Neuronal stem cell (in vitro differentiated cells): Measurements from ENCODE around the gene LRRTM3. TPM values are rescaled to one million over a fixed set of nuclear protein-coding genes. Genes with fewer than 3 reads are reported as not detected.

ENCODE experiments used
- DNase-seq: peaks from one replicate; pipeline ENCODE4 v3.0.0-alpha.2; 2013; ENCODE audit warnings: low spot score
- H2AFZ ChIP-seq: one replicate; pipeline ENCODE4 v1.6.1; 2013; ENCODE audit warnings: mild to moderate bottlenecking, low read length, inconsistent platforms
- H2AK5ac ChIP-seq: 2 replicates; pipeline ENCODE4 v1.6.1; 2013; ENCODE audit warnings: low read depth, mild to moderate bottlenecking, inconsistent platforms, low read length, moderate library complexity, mixed read lengths
- H2BK120ac ChIP-seq: 2 replicates; pipeline ENCODE4 v1.6.1; 2013; ENCODE audit warnings: low read depth, mild to moderate bottlenecking, inconsistent platforms, low read length, moderate library complexity, mixed read lengths
- H2BK12ac ChIP-seq: one replicate; pipeline ENCODE4 v1.6.1; 2013; ENCODE audit warnings: low read length, inconsistent platforms
- H2BK15ac ChIP-seq: 2 replicates; pipeline ENCODE4 v1.6.1; 2013; ENCODE audit warnings: mild to moderate bottlenecking, low read length, inconsistent platforms, mixed read lengths
- H2BK5ac ChIP-seq: one replicate; pipeline ENCODE4 v1.6.1; 2013; ENCODE audit warnings: inconsistent platforms, mild to moderate bottlenecking, low read length, moderate library complexity
- H3K14ac ChIP-seq: one replicate; pipeline ENCODE4 v1.6.1; 2013; ENCODE audit warnings: low read length, inconsistent platforms
- H3K18ac ChIP-seq: 2 replicates; pipeline ENCODE4 v1.6.1; 2013; ENCODE audit warnings: low read length, inconsistent platforms
- H3K23ac ChIP-seq: 2 replicates; pipeline ENCODE4 v1.6.1; 2013; ENCODE audit warnings: low read depth, mild to moderate bottlenecking, mixed read lengths, low read length, inconsistent platforms; ENCODE audit not compliant: poor library complexity
- H3K27ac ChIP-seq: replicated peaks from 3 replicates; pipeline ENCODE4 v1.5.1; 2013; ENCODE audit warnings: low read length, inconsistent platforms
- H3K27me3 ChIP-seq, 3 experiments: 2 replicates each; pipeline ENCODE4 v1.6.1; 2013; ENCODE audit warnings: low read length in 3 of 3, mild to moderate bottlenecking in 2 of 3, inconsistent platforms in 1 of 3, low read depth in 1 of 3, mixed read lengths in 1 of 3, moderate library complexity in 1 of 3; ENCODE audit not compliant: control insufficient read depth in 3 of 3, insufficient read depth in 3 of 3
- H3K36me3 ChIP-seq, 2 donors: replicated peaks in 1 of 2; 2 replicates each; pipeline ENCODE4 v1.6.1; 2013; ENCODE audit warnings: low read length in 2 of 2; ENCODE audit not compliant: control insufficient read depth in 2 of 2, insufficient read depth in 2 of 2
- H3K4ac ChIP-seq: 2 replicates; pipeline ENCODE4 v1.6.1; 2013; ENCODE audit warnings: inconsistent platforms, mild to moderate bottlenecking, low read length, moderate library complexity
- H3K4me1 ChIP-seq, 2 donors: 1 replicate in 1 of 2; 2 replicates in 1 of 2; pipeline ENCODE4 v1.6.1; 2013; ENCODE audit warnings: low read length in 2 of 2, low read depth in 1 of 2; ENCODE audit not compliant: control insufficient read depth in 2 of 2, insufficient read depth in 1 of 2
- H3K4me2 ChIP-seq: one replicate; pipeline ENCODE4 v1.6.1; 2013; ENCODE audit warnings: mild to moderate bottlenecking, low read length, inconsistent platforms; ENCODE audit not compliant: insufficient read depth, poor library complexity, severe bottlenecking
- H3K4me3 ChIP-seq, 2 donors: 2 replicates each; pipeline ENCODE4 v1.5.1; 2013; ENCODE audit warnings: low read length in 2 of 2, mild to moderate bottlenecking in 2 of 2, inconsistent platforms in 1 of 2, moderate library complexity in 1 of 2
- H3K79me1 ChIP-seq: one replicate; pipeline ENCODE4 v1.6.1; 2013; ENCODE audit warnings: low read depth, mild to moderate bottlenecking, inconsistent platforms, low read length, moderate library complexity
- H3K9ac ChIP-seq: one replicate; pipeline ENCODE4 v1.6.1; 2013; ENCODE audit warnings: mild to moderate bottlenecking, low read depth, low read length, inconsistent platforms; ENCODE audit not compliant: poor library complexity
- H3K9me3 ChIP-seq, 2 donors: replicated peaks in 1 of 2; 2 replicates each; pipeline versions ENCODE3 to v1.6.1; 2013; ENCODE audit warnings: low read length in 2 of 2, mild to moderate bottlenecking in 2 of 2, inconsistent platforms in 1 of 2, low read depth in 1 of 2, mixed read lengths in 1 of 2, moderate library complexity in 1 of 2; ENCODE audit not compliant: control insufficient read depth in 2 of 2, insufficient read depth in 1 of 2
- H4K8ac ChIP-seq: one replicate; pipeline ENCODE4 v1.6.1; 2013; ENCODE audit warnings: low read depth, mild to moderate bottlenecking, inconsistent platforms, low read length, moderate library complexity
- H4K91ac ChIP-seq: one replicate; pipeline ENCODE4 v1.6.1; 2013; ENCODE audit warnings: low read length, low read depth, mild to moderate bottlenecking, inconsistent platforms; ENCODE audit not compliant: poor library complexity
- WGBS, 2 donors: extraction: QIAGEN DNeasy Blood & Tissue Kit; methylation state at CpG; one replicate each; pipeline ENCODE4 v1.1.7; 2013; ENCODE audit warnings: missing lambda C conversion rate in 2 of 2, mixed read lengths in 1 of 2; ENCODE audit not compliant: insufficient read length in 2 of 2, insufficient replicate concordance in 1 of 2; ENCODE audit errors: extremely low coverage in 2 of 2; 5-methylcytosine and 5-hydroxymethylcytosine counted together
- polyA plus RNA-seq, 2 experiments: library from polyadenylated mRNA; stranded (reverse); fragments of 200-250 nt; gene quantifications; one replicate each; pipeline ENCODE4 v1.2.3, GENCODE V29; 2013

Gene LRRTM3
- polyA plus RNA-seq (2013, experiment 1 of 2), result 0.04 TPM
- polyA plus RNA-seq (2013, experiment 2 of 2), result 0.03 TPM

DNA sequence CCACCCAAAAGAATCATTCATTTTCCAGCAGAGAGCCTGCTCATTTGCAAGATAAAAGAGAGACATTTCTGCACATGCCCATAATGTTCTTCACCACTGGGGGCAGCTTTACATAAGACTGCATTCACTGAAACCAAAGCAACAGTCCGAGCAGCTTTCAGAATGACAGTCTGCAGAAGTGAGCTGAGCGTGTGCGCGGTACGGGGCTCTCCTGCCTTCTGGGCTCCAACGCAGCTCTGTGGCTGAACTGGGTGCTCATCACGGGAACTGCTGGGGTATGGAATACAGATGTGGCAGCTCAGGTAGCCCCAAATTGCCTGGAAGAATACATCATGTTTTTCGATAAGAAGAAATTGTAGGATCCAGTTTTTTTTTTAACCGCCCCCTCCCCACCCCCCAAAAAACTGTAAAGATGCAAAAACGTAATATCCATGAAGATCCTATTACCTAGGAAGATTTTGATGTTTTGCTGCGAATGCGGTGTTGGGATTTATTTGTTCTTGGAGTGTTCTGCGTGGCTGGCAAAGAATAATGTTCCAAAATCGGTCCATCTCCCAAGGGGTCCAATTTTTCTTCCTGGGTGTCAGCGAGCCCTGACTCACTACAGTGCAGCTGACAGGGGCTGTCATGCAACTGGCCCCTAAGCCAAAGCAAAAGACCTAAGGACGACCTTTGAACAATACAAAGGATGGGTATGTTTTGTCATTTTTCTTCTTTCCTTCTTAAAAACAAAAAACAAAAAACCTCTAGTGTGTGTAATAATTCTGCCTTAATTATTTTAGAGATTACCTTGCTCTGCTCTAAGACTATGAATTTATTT is at the start of gene LRRTM3:
Gene LRRTM3 (plus strand): TSS at position 141 of the 820 bp plus-strand sequence.
- Histone ChIP-seq H3K4me3 (peak within 1 kb of the TSS; percentile 47 to 62), H3K14ac (no peak within 1 kb of the TSS), H2BK15ac (no peak within 1 kb of the TSS)

DNA sequence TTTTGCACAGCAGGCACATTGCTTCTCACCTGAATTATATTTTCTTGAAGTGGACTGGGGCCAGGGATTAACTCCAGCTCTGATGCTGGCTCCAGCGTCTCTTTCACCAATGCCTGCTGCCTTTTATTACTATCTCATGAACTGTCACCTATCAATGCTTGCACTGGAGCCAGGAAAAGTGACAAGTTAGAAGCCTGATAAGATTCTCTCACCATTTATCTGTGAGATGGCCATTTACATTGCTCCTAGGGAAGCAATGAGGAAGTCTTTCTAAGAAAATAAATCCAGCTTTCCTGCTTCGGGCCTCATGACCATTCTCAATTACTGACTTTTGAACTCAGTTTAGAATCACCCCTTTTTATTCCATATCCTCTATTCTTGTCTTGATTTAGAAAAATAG is 48.5 kb upstream of the LRRTM3 start:
- Histone ChIP-seq H3K9me3 (no peaks in the 10 kb centered on the region), H3K18ac (no peak overlapping the region), H2BK120ac (no peak overlapping the region), H4K8ac (no peak overlapping the region), H3K27ac (no peak overlapping the region), H3K4me1 (no peaks in the 10 kb centered on the region), H3K4ac (no peak overlapping the region), H3K36me3 (no peaks in the 10 kb centered on the region), H2BK12ac (no peak overlapping the region), H3K27me3 (peaks cover 0 to 16% (median 0%) of the 10 kb centered on the region in 3 experiments), H4K91ac (no peak overlapping the region), H3K79me1 (no peaks in the 10 kb centered on the region), H3K23ac (no peak overlapping the region), H3K4me2 (no peak overlapping the region), H3K14ac (no peak overlapping the region), H3K9ac (no peak overlapping the region), H2AFZ (no peak overlapping the region), H3K4me3 (no peak overlapping the region), H2BK15ac (no peak overlapping the region), H2BK5ac (no peak overlapping the region), H2AK5ac (no peak overlapping the region)
- DNase-seq, result no peak
- WGBS, 2 donors, result no CpG with 5 or more reads among the region's 2 CpGs

More for the DNA sequence above, at the start of gene LRRTM3:
- Histone ChIP-seq H3K4me1 (peaks cover 5 to 16% of the 10 kb centered on the region in 2 donors), H3K27me3 (peaks cover 0 to 9% (median 0%) of the 10 kb centered on the region in 3 experiments), H3K36me3 (no peaks in the 10 kb centered on the region), H4K91ac (no peak within 1 kb of the TSS), H4K8ac (no peak within 1 kb of the TSS), H2BK5ac (no peak within 1 kb of the TSS), H3K4me2 (peak within 1 kb of the TSS; percentile 34), H3K9ac (no peak within 1 kb of the TSS), H3K27ac (no peak within 1 kb of the TSS), H2AK5ac (no peak within 1 kb of the TSS), H3K18ac (no peak within 1 kb of the TSS), H3K4ac (no peak within 1 kb of the TSS), H3K79me1 (no peaks in the 10 kb centered on the region), H2BK12ac (no peak within 1 kb of the TSS), H3K9me3 (peaks cover 0 to 10% of the 10 kb centered on the region in 2 donors), H2BK120ac (no peak within 1 kb of the TSS), H3K23ac (no peak within 1 kb of the TSS), H2AFZ (peak within 1 kb of the TSS; percentile 77)
- WGBS, 2 donors, result no CpG with 5 or more reads among the region's 16 CpGs
- DNase-seq, result peak; percentile 76

DNA sequence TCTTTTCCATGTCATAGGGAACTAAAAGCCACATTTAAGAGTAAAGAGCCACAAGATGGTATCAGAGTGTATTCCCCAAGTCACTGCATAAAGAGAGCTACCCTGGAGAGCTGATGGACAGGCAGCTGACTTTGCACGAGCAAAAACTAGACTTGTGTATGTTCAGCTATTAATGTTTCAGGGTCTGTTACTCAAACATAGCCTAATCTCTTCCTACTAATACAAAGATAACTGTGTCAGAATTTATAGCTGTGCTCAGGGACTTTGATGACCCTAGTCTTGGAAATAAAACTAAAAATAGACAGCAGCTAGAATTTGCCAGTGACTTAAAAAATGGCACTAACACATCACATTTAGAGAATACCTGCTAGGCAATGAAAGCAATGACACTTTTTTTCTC is 45.5 kb upstream of the LRRTM3 start:
- Histone ChIP-seq H2BK120ac (no peak overlapping the region), H3K79me1 (no peaks in the 10 kb centered on the region), H2AFZ (no peak overlapping the region), H4K8ac (no peak overlapping the region), H3K4me3 (no peak overlapping the region), H3K14ac (no peak overlapping the region), H2BK15ac (no peak overlapping the region), H3K27ac (no peak overlapping the region), H3K4ac (no peak overlapping the region), H2BK12ac (no peak overlapping the region), H3K18ac (no peak overlapping the region), H4K91ac (no peak overlapping the region), H3K27me3 (peaks cover 0 to 16% (median 0%) of the 10 kb centered on the region in 3 experiments), H2AK5ac (no peak overlapping the region), H3K36me3 (no peaks in the 10 kb centered on the region), H2BK5ac (no peak overlapping the region), H3K4me2 (no peak overlapping the region), H3K9ac (no peak overlapping the region), H3K9me3 (no peaks in the 10 kb centered on the region), H3K23ac (no peak overlapping the region), H3K4me1 (no peaks in the 10 kb centered on the region)
- DNase-seq, result no peak
- no CpG with 5 or more reads among the region's 1 CpG for WGBS, 2 donors

GRCh38 chr10:66880826-66881225 is 45.0 kb upstream of the LRRTM3 start:
- WGBS, 2 donors, result no CpG with 5 or more reads among the region's 2 CpGs
- Histone ChIP-seq H2AFZ (no peak overlapping the region), H3K4me3 (no peak overlapping the region), H3K23ac (no peak overlapping the region), H3K27me3 (peaks cover 0 to 12% (median 0%) of the 10 kb centered on the region in 3 experiments), H2AK5ac (no peak overlapping the region), H3K9ac (no peak overlapping the region), H3K4me1 (no peaks in the 10 kb centered on the region), H3K79me1 (no peaks in the 10 kb centered on the region), H2BK15ac (no peak overlapping the region), H3K18ac (no peak overlapping the region), H3K4me2 (no peak overlapping the region), H3K27ac (no peak overlapping the region), H2BK12ac (no peak overlapping the region), H3K36me3 (no peaks in the 10 kb centered on the region), H2BK5ac (no peak overlapping the region), H4K91ac (no peak overlapping the region), H4K8ac (no peak overlapping the region), H3K4ac (no peak overlapping the region), H3K9me3 (no peaks in the 10 kb centered on the region), H2BK120ac (no peak overlapping the region), H3K14ac (no peak overlapping the region)
- DNase-seq, result no peak
